Stomach (tissue), 9 donors: ENCODE results near the gene NCMAP. TPM values are rescaled to one million over a fixed set of nuclear protein-coding genes. Genes with fewer than 3 reads are reported as not detected.
"Not testable (repeated sequence)": the region's sequence is repeated elsewhere in the genome, so short reads cannot be mapped to it uniquely, and the experiment has no call there.

Experiments used
- DNase-seq, 2 donors: peaks; one replicate each; pipeline versions ENCODE4 v3.0.0 to v3.0.0-alpha.2; 2013 to 2019
- H3K27ac ChIP-seq, 5 donors: fragments of 200-600 bp in 4 of 5; sonication (generic) in 4 of 5; one replicate each; pipeline ENCODE4 v1.5.1; 2013 to 2019; ENCODE audit warnings: mild to moderate bottlenecking in 1 of 5, moderate library complexity in 1 of 5
- H3K27me3 ChIP-seq, 3 donors: fragments of 200-600 bp; sonication (generic); one replicate each; pipeline ENCODE4 v1.5.1; 2017 to 2019; ENCODE audit warnings: mixed run types in 1 of 3
- H3K36me3 ChIP-seq, 4 donors: fragments of 200-600 bp; sonication (generic); 1 replicate in 3 of 4; 2 replicates in 1 of 4; pipeline ENCODE4 v1.5.1; 2016 to 2019
- H3K4me1 ChIP-seq, 4 donors: fragments of 200-600 bp; sonication (generic); one replicate each; pipeline ENCODE4 v1.5.1; 2016 to 2019
- H3K4me3 ChIP-seq, 4 donors: fragments of 200-600 bp; sonication (generic) in 3 of 4; one replicate each; pipeline ENCODE4 v1.5.1; 2016 to 2019; ENCODE audit warnings: mild to moderate bottlenecking in 1 of 4
- H3K9me3 ChIP-seq, 4 donors: fragments of 200-600 bp; sonication (generic); one replicate each; pipeline ENCODE4 v1.5.1; 2016 to 2019
- EP300 ChIP-seq: sonication (generic); formaldehyde crosslinking; IDR thresholded peaks from one replicate; pipeline ENCODE4 v1.6.1; 2017; ENCODE audit warnings: antibody characterized with exemption
- POLR2A ChIP-seq, 4 donors: fragments of 450-650 bp; IDR thresholded peaks; one replicate each; pipeline ENCODE4 v1.6.1; 2016; ENCODE audit warnings: antibody characterized with exemption in 4 of 4, control low read depth in 2 of 4, mild to moderate bottlenecking in 1 of 4, moderate library complexity in 1 of 4
- POLR2AphosphoS5 ChIP-seq, 3 donors: sonication (generic); formaldehyde crosslinking; IDR thresholded peaks; one replicate each; pipeline ENCODE4 v1.6.1; 2016; ENCODE audit warnings: antibody characterized with exemption in 3 of 3
- WGBS, 5 donors: extraction: QIAGEN DNeasy Blood & Tissue Kit in 3 of 5; methylation state at CpG; one replicate each; pipeline versions ENCODE4 v1.1.5 to v1.1.7; 2013 to 2018; 5-methylcytosine and 5-hydroxymethylcytosine counted together
- intact Hi-C: fragments of 100-400 bp; cut with DNase I; formaldehyde crosslinking; loops from one replicate; pipeline ENCODE4 v1.15.1; 2023; ENCODE audit warnings: low total_unique reads
- polyA plus RNA-seq, 3 donors: library from polyadenylated mRNA; stranded (reverse); fragments of 200-250 nt; gene quantifications; one replicate each; pipeline ENCODE4 v1.2.3, GENCODE V29; 2013
- total RNA-seq, 5 donors: library from RNA; depleted of rRNA; stranded (reverse); fragments of >200 nt; gene quantifications; one replicate each; pipeline versions ENCODE4 v1.1.0 to v1.2.3, GENCODE V29; 2014 to 2016
- TF ChIP-seq, protein P1 (sequence below), 7 experiments: fragments of 450-650 bp in 4 of 7; fragments of 200-600 bp in 3 of 7; sonication (generic) in 3 of 7; IDR thresholded peaks; one replicate each; pipeline ENCODE4 v1.5.1; 2016 to 2019; ENCODE audit warnings: antibody characterized with exemption in 7 of 7, control low read depth in 2 of 7, mild to moderate bottlenecking in 1 of 7
- donor health status: healthy with polysubstance abuse.
- donor health status: Bipolar disorder and iron deficiency.
- donor health status: healthy.

NCMAP gene
- total and polyA plus RNA-seq, 8 donors = 0.29 to 9.3 (median 4.1) TPM

DNA sequence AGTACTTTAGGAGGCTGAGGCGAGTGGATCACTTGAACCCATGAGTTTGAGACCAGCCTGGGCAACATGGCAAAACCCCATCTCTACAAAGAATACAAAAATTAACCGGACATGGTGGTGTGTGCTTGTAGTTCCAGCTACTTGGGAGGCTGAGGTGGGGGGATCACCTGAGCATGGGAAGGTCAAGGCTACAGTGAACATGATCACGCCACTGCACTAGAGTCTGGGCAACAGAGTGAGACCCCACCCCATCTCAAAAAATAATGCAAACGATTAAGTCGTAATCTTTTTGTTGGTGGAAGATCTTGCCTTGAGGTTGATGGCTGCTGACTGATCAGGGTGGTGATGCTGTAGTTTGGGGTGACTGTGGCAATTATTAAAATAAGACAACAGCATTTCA, 47.0 kb upstream of the NCMAP start:
- intact Hi-C loops = no loop called here
- WGBS, 5 donors = 96 to 98% (median 98%) methylated on average over 5 of the region's 5 CpGs
- Histone ChIP-seq H3K4me1 (peaks cover 14 to 47% (median 30%) of the 10 kb centered on the region in 4 donors), H3K27ac (peak overlapping the region in 3 of 5 donors; percentile 50 to 56 (median 56)), H3K9me3 (no peaks in the 10 kb centered on the region), H3K36me3 (no peaks in the 10 kb centered on the region), H3K4me3 (no peak overlapping the region), H3K27me3 (no peaks in the 10 kb centered on the region)
- no peak for DNase-seq
- TF ChIP-seq EP300 (no peak), POLR2AphosphoS5 (IDR thresholded peaks at IDR 0.05) (no peak), POLR2A (IDR thresholded peaks at IDR 0.05) (no peak)
- TF ChIP-seq, protein P1, sequence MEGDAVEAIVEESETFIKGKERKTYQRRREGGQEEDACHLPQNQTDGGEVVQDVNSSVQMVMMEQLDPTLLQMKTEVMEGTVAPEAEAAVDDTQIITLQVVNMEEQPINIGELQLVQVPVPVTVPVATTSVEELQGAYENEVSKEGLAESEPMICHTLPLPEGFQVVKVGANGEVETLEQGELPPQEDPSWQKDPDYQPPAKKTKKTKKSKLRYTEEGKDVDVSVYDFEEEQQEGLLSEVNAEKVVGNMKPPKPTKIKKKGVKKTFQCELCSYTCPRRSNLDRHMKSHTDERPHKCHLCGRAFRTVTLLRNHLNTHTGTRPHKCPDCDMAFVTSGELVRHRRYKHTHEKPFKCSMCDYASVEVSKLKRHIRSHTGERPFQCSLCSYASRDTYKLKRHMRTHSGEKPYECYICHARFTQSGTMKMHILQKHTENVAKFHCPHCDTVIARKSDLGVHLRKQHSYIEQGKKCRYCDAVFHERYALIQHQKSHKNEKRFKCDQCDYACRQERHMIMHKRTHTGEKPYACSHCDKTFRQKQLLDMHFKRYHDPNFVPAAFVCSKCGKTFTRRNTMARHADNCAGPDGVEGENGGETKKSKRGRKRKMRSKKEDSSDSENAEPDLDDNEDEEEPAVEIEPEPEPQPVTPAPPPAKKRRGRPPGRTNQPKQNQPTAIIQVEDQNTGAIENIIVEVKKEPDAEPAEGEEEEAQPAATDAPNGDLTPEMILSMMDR (IDR thresholded peaks at IDR 0.05) = no peak

DNA sequence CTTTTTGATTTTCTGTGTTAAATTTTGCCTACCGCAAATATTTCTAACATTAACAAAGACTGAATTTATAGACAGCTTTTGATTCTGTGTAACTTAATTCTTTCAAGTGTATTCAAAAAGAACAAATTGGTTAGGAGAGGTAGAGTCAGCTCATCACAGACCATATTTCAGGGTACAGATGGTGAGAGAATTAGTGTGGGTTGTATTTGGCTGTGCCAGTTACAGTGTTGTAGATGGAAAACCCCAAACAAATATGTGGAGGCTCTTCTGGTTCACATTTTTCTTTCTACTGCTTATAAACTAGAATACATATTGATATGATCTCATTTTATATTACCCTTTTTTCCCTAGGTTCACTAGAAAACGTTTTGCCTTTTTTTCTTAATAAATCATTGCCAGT, 42.2 kb upstream of the NCMAP start:
- intact Hi-C loops = no loop called here
- no peak overlapping the region for H3K27ac ChIP-seq
- no peak overlapping the region for H3K4me3 ChIP-seq
- H3K9me3 ChIP-seq = no peaks in the 10 kb centered on the region
- peaks cover 0 to 3% (median 0%) of the 10 kb centered on the region in 4 donors for H3K4me1 ChIP-seq
- no peak for DNase-seq
- TF ChIP-seq POLR2A (IDR thresholded peaks at IDR 0.05) (no peak), POLR2AphosphoS5 (IDR thresholded peaks at IDR 0.05) (no peak), EP300 (no peak)
- TF ChIP-seq, protein P1 (IDR thresholded peaks at IDR 0.05) = no peak
- H3K36me3 ChIP-seq = peaks cover 0 to 23% (median 9%) of the 10 kb centered on the region in 4 donors
- WGBS, 5 donors = 63 to 68% (median 66%) methylated on average over 2 of the region's 2 CpGs
- H3K27me3 ChIP-seq = no peaks in the 10 kb centered on the region

DNA sequence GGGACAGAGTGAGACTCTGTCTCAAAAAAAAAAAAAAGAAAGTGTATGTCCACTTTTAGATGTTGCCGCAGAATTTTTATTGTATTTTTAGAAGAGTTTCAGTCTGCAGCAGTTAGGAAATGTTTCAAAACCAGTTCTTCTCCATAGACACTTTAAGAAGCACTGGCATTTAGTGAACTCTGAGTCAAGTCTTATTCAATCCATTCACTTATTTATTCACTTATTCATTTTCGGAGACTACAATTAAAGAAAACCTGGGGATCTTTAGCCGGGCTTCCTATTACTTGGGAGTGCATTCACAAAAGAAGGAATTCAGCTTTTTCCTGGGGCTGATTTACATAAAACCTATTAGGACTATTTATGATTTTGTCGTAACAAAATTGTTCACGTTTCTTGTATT, 40.9 kb upstream of the NCMAP start:
- Histone ChIP-seq H3K36me3 (peaks cover 0 to 31% (median 9%) of the 10 kb centered on the region in 4 donors), H3K4me3 (no peak overlapping the region), H3K9me3 (no peaks in the 10 kb centered on the region), H3K4me1 (no peaks in the 10 kb centered on the region), H3K27ac (no peak overlapping the region), H3K27me3 (no peaks in the 10 kb centered on the region)
- 91 to 94% (median 94%) methylated on average over 5 of the region's 5 CpGs for WGBS, 5 donors
- DNase-seq = no peak
- no peak for TF ChIP-seq POLR2A (IDR thresholded peaks at IDR 0.05)
- TF ChIP-seq EP300 = no peak
- TF ChIP-seq POLR2AphosphoS5 (IDR thresholded peaks at IDR 0.05) = no peak
- TF ChIP-seq, protein P1 (IDR thresholded peaks at IDR 0.05) = no peak
- intact Hi-C loops = no loop called here

DNA sequence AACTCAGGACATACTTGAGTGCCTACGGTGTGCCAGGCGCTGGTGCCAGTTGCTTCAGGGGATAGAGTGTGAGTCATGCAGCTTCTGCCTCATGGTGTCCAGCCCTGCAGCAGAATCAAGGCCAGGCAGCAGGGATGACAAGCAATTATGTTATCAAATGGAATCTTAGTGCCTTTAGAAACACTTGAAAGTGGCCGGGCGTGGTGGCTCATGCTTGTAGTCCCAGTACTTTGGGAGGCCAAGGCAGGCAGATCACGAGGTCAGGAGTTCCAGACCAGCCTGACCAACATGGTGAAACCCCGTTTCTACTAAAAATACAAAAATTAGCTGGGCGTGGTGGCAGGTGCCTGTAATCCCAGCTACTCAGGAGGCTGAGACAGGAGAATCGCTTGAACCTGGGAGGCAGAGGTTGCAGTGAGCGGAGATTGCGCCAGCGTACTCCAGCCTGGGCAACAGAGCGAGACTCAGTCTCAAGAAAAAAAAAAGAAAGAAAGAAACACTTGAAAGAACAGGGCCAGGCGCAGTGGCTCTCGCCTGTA, 40.1 kb upstream of the NCMAP start:
- intact Hi-C loops, H3K4me3 ChIP-seq, H3K27me3 ChIP-seq, H3K27ac ChIP-seq, DNase-seq, H3K9me3 ChIP-seq, H3K4me1 ChIP-seq: not testable (repeated sequence)
- WGBS, 5 donors = 85 to 94% (median 93%) methylated on average over 14 of the region's 14 CpGs
- peaks cover 0 to 35% (median 10%) of the 10 kb centered on the region in 4 donors for H3K36me3 ChIP-seq

DNA sequence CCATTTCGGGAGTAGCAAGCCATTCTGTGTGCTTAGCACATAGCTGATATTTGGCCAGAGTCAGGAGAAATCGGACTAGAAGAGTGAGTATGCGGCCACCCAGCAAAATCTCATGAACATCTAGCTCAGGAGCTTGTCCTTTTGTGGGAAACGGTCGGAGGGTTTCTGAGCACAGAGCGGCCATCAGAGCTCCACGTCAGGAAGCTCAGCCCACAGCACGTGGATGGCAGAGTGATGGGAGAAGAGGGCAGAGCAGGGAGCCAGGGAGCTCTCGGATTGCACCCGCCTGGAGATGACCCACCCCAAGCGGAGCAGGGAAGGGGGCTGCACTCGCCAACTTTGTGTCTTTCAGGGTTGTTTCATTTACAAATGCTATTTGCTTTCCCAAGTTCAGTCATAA, 39.4 kb upstream of the NCMAP start:
- Histone ChIP-seq H3K4me3 (no peak overlapping the region), H3K4me1 (no peaks in the 10 kb centered on the region), H3K9me3 (no peaks in the 10 kb centered on the region), H3K27me3 (no peaks in the 10 kb centered on the region), H3K36me3 (peaks cover 0 to 35% (median 11%) of the 10 kb centered on the region in 4 donors), H3K27ac (no peak overlapping the region)
- WGBS, 5 donors = 78 to 92% (median 84%) methylated on average over 12 of the region's 12 CpGs
- no peak for DNase-seq
- intact Hi-C loops = no loop called here
- no peak for TF ChIP-seq POLR2AphosphoS5 (IDR thresholded peaks at IDR 0.05)
- TF ChIP-seq POLR2A (IDR thresholded peaks at IDR 0.05) = no peak
- TF ChIP-seq, protein P1 (IDR thresholded peaks at IDR 0.05) = no peak
- no peak for TF ChIP-seq EP300
